Parathyroid adenoma (tissue), 2 donors: ENCODE measurements around the gene C9orf43.

Experiments
- H2AFZ ChIP-seq: fragments of 300-600 bp; sonication (generic); one replicate; pipeline ENCODE4 v1.7.0; 2017; ENCODE audit warnings: antibody characterized with exemption, mild to moderate bottlenecking
- H3K27ac ChIP-seq: fragments of 300-600 bp; sonication (generic); one replicate; pipeline ENCODE4 v1.7.0; 2017
- H3K27me3 ChIP-seq: fragments of 300-600 bp; sonication (generic); one replicate; pipeline ENCODE4 v1.7.0; 2017; ENCODE audit warnings: low read length; ENCODE audit not compliant: control insufficient read depth, insufficient read depth
- H3K36me3 ChIP-seq: fragments of 300-600 bp; sonication (generic); one replicate; pipeline ENCODE4 v1.7.0; 2017; ENCODE audit warnings: low read length; ENCODE audit not compliant: control insufficient read depth, insufficient read depth
- H3K4me1 ChIP-seq: fragments of 300-600 bp; sonication (generic); one replicate; pipeline ENCODE4 v1.7.0; 2017; ENCODE audit warnings: control low read depth
- H3K4me2 ChIP-seq: fragments of 300-600 bp; sonication (generic); one replicate; pipeline ENCODE4 v1.7.0; 2017; ENCODE audit warnings: low read length
- H3K4me3 ChIP-seq: fragments of 300-600 bp; sonication (generic); one replicate; pipeline ENCODE4 v1.7.0; 2017; ENCODE audit warnings: low read depth, low read length
- H3K79me2 ChIP-seq: fragments of 300-600 bp; sonication (generic); one replicate; pipeline ENCODE4 v1.7.0; 2017; ENCODE audit warnings: control low read depth
- H3K9ac ChIP-seq: fragments of 300-600 bp; sonication (generic); one replicate; pipeline ENCODE4 v1.7.0; 2017; ENCODE audit warnings: mild to moderate bottlenecking
- H3K9me3 ChIP-seq: fragments of 300-600 bp; sonication (generic); one replicate; pipeline ENCODE4 v1.7.0; 2017; ENCODE audit warnings: low read length; ENCODE audit not compliant: control insufficient read depth
- CTCF ChIP-seq: fragments of 300-600 bp; sonication (generic); IDR thresholded peaks from one replicate; pipeline ENCODE4 v1.7.0; 2017; ENCODE audit warnings: antibody characterized with exemption, mild to moderate bottlenecking
- donor health status: primary hyperparathyroidism.

C9orf43 gene

GRCh38 chr9:113468716-113469448 lies 58.3 kb downstream of the C9orf43 start:
- no peaks in the 10 kb centered on the region for H3K27me3 ChIP-seq
- no peak overlapping the region for H3K4me2 ChIP-seq
- no peaks in the 10 kb centered on the region for H3K9me3 ChIP-seq
- no peaks in the 10 kb centered on the region for H3K4me1 ChIP-seq
- no peak overlapping the region for H3K4me3 ChIP-seq
- no peak for TF ChIP-seq CTCF
- no peak overlapping the region for H3K27ac ChIP-seq
- no peaks in the 10 kb centered on the region for H3K79me2 ChIP-seq
- H2AFZ ChIP-seq = no peak overlapping the region
- H3K36me3 ChIP-seq = no peaks in the 10 kb centered on the region
- H3K9ac ChIP-seq = no peak overlapping the region

- Histone ChIP-seq H2AFZ (no peak overlapping the region), H3K36me3 (no peaks in the 10 kb centered on the region), H3K4me3 (no peak overlapping the region), H3K79me2 (no peaks in the 10 kb centered on the region), H3K4me2 (no peak overlapping the region), H3K27me3 (no peaks in the 10 kb centered on the region), H3K9ac (no peak overlapping the region), H3K27ac (no peak overlapping the region), H3K9me3 (no peaks in the 10 kb centered on the region), H3K4me1 (no peaks in the 10 kb centered on the region)
- TF ChIP-seq CTCF = no peak
Observed at GRCh38 chr9:113471143-113471542, 60.6 kb downstream of the C9orf43 start.

- Histone ChIP-seq H2AFZ (no peak overlapping the region), H3K4me1 (no peaks in the 10 kb centered on the region), H3K9ac (no peak overlapping the region), H3K9me3 (no peaks in the 10 kb centered on the region), H3K79me2 (no peaks in the 10 kb centered on the region), H3K27me3 (no peaks in the 10 kb centered on the region), H3K27ac (no peak overlapping the region), H3K4me3 (no peak overlapping the region), H3K36me3 (no peaks in the 10 kb centered on the region), H3K4me2 (no peak overlapping the region)
- no peak for TF ChIP-seq CTCF
Observed at GRCh38 chr9:113471566-113471965, 61.0 kb downstream of the C9orf43 start.

GRCh38 chr9:113472199-113472598 lies 61.7 kb downstream of the C9orf43 start:
- no peaks in the 10 kb centered on the region for H3K36me3 ChIP-seq
- no peak overlapping the region for H3K9ac ChIP-seq
- no peak for TF ChIP-seq CTCF
- H3K27ac ChIP-seq = no peak overlapping the region
- H2AFZ ChIP-seq = no peak overlapping the region
- H3K27me3 ChIP-seq = no peaks in the 10 kb centered on the region
- H3K4me1 ChIP-seq = no peaks in the 10 kb centered on the region
- no peaks in the 10 kb centered on the region for H3K9me3 ChIP-seq
- H3K4me3 ChIP-seq = no peak overlapping the region
- H3K4me2 ChIP-seq = no peak overlapping the region
- no peaks in the 10 kb centered on the region for H3K79me2 ChIP-seq
